ENCODE results near the gene RECK.

RECK gene

DNA sequence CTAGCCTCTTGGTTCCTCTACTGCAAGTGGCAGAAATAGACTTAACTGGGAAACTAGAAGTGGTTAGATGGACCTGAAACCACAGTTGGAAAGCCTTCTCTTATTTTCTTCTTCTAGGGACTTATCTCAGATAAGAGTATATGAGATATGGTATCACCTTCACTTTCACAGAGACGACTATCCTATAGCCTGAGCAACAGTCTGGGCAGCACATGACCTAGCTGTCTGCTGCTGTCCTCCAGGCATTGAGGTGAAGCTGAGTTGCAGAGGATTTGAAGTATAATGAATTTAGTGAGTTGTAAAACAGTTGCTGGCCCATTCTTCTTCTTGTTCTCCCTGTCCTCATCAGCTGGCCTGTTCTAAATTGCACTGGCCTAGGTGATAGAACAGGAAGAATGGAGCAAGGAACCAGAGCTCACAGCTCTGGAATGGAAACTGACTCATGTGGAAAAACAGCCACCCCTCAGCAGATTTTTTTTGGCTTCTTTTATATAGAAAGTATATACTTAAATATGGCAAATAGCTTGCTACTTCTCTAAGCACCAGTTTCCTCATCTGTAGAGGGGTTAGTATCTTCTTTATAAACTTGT is 27.8 kb downstream of the RECK start:
- Histone ChIP-seq H3K27me3 (ENCODE audit: control insufficient read depth, low read length) (no peaks in the 10 kb centered on the region), H3F3A (ENCODE audit: control insufficient read depth, insufficient read depth) (no peaks in the 10 kb centered on the region), H3K4me1 (ENCODE audit: control insufficient read depth, low read length) (peaks cover 2% of the 10 kb centered on the region), H3K27ac (ENCODE audit: low read depth, low read length) (no peak overlapping the region), H3K9me3 (ENCODE audit: control insufficient read depth, insufficient read depth, low read length) (no peaks in the 10 kb centered on the region), H3K36me3 (ENCODE audit: control insufficient read depth, low read length) (no peaks in the 10 kb centered on the region), H3K79me2 (ENCODE audit: control insufficient read depth, low read length) (no peaks in the 10 kb centered on the region), H3K4me2 (ENCODE audit: low read length) (no peak overlapping the region), H4K20me1 (ENCODE audit: control insufficient read depth, insufficient read depth, low read depth, low read length) (no peaks in the 10 kb centered on the region), H3K4me3 (ENCODE audit: low read length) (no peak overlapping the region), H3K9me2 (replicated peaks; ENCODE audit: control insufficient read depth, low read length) (no peaks in the 10 kb centered on the region)
- TF ChIP-seq EZH2phosphoT487 (IDR thresholded peaks at IDR 0.05; ENCODE audit: borderline replicate concordance, low read length), result no peak
- TF ChIP-seq, protein P1, sequence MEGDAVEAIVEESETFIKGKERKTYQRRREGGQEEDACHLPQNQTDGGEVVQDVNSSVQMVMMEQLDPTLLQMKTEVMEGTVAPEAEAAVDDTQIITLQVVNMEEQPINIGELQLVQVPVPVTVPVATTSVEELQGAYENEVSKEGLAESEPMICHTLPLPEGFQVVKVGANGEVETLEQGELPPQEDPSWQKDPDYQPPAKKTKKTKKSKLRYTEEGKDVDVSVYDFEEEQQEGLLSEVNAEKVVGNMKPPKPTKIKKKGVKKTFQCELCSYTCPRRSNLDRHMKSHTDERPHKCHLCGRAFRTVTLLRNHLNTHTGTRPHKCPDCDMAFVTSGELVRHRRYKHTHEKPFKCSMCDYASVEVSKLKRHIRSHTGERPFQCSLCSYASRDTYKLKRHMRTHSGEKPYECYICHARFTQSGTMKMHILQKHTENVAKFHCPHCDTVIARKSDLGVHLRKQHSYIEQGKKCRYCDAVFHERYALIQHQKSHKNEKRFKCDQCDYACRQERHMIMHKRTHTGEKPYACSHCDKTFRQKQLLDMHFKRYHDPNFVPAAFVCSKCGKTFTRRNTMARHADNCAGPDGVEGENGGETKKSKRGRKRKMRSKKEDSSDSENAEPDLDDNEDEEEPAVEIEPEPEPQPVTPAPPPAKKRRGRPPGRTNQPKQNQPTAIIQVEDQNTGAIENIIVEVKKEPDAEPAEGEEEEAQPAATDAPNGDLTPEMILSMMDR (IDR thresholded peaks at IDR 0.05; ENCODE audit: low read depth, low read length, poor library complexity, severe bottlenecking), result no peak

DNA sequence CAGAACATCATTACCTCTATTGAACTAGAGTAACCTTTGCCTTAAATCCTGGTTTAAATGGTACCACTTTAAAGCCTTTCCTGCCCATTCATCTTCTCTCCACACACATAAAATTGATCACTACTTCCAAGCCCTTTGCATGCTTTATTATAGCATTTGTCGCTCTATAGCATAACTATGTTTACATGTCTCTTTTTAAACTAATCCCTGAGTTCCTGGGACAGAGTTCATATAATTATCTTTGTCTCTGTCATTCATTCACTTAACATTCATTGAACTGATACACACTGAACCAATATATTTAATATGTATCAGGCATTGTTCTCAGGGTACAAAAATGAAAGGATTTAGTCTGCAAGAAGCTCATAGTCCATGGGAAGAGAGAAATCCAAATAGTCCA is 37.3 kb downstream of the RECK start:
- Histone ChIP-seq H3K27me3 (ENCODE audit: control insufficient read depth, low read length) (no peaks in the 10 kb centered on the region), H3K9me2 (replicated peaks; ENCODE audit: control insufficient read depth, low read length) (no peaks in the 10 kb centered on the region), H3K4me2 (ENCODE audit: low read length) (no peak overlapping the region), H4K20me1 (ENCODE audit: control insufficient read depth, insufficient read depth, low read depth, low read length) (no peaks in the 10 kb centered on the region), H3K27ac (ENCODE audit: low read depth, low read length) (no peak overlapping the region), H3K36me3 (ENCODE audit: control insufficient read depth, low read length) (no peaks in the 10 kb centered on the region), H3K4me3 (ENCODE audit: low read length) (no peak overlapping the region), H3F3A (ENCODE audit: control insufficient read depth, insufficient read depth) (no peaks in the 10 kb centered on the region), H3K9me3 (ENCODE audit: control insufficient read depth, insufficient read depth, low read length) (no peaks in the 10 kb centered on the region), H3K4me1 (ENCODE audit: control insufficient read depth, low read length) (peaks cover 10% of the 10 kb centered on the region), H3K79me2 (ENCODE audit: control insufficient read depth, low read length) (no peaks in the 10 kb centered on the region)
- TF ChIP-seq, protein P1 (IDR thresholded peaks at IDR 0.05; ENCODE audit: low read depth, low read length, poor library complexity, severe bottlenecking), result no peak
- TF ChIP-seq EZH2phosphoT487 (IDR thresholded peaks at IDR 0.05; ENCODE audit: borderline replicate concordance, low read length), result no peak

DNA sequence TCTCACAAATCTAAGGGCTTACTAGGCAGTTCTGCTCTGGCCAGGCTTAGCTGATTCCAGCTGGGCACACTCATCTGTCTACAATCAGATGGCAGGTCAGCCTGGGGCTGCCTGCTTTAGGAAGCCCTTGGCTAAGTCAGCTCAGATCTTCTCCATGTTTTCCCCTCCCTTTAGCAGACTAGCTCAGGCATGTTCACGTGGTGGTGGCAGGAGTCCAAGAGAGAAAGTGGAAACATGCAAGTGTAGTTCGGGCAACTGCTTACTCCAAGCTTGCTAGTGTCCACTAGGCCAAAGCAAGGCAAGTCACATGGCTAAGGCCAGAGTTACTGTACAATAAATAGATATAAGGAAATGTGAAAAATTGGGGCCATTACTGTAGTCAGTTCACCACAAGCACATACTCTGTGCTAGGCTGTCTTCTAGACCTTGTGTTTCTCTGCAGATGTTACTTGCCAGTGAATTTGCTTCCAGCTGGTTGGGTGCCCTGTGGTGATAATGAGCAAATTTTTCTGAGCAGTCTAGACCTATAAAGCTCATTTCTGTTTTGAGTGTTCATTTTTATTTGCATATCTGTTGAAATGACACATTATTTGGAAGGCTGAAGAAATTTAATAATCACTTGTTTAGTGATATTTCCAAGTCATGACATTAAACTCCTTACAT is 38.3 kb downstream of the RECK start:
- no peaks in the 10 kb centered on the region for H3K36me3 ChIP-seq (ENCODE audit: control insufficient read depth, low read length)
- no peak overlapping the region for H3K27ac ChIP-seq (ENCODE audit: low read depth, low read length)
- no peaks in the 10 kb centered on the region for H3F3A ChIP-seq (ENCODE audit: control insufficient read depth, insufficient read depth)
- H3K4me2 ChIP-seq (ENCODE audit: low read length), result no peak overlapping the region
- H3K9me3 ChIP-seq (ENCODE audit: control insufficient read depth, insufficient read depth, low read length), result no peaks in the 10 kb centered on the region
- no peaks in the 10 kb centered on the region for H3K27me3 ChIP-seq (ENCODE audit: control insufficient read depth, low read length)
- H3K4me1 ChIP-seq (ENCODE audit: control insufficient read depth, low read length), result peaks cover 3% of the 10 kb centered on the region
- H3K9me2 ChIP-seq (replicated peaks; ENCODE audit: control insufficient read depth, low read length), result no peaks in the 10 kb centered on the region
- H3K4me3 ChIP-seq (ENCODE audit: low read length), result no peak overlapping the region
- H3K79me2 ChIP-seq (ENCODE audit: control insufficient read depth, low read length), result no peaks in the 10 kb centered on the region
- H4K20me1 ChIP-seq (ENCODE audit: control insufficient read depth, insufficient read depth, low read depth, low read length), result no peaks in the 10 kb centered on the region
- TF ChIP-seq, protein P1 (IDR thresholded peaks at IDR 0.05; ENCODE audit: low read depth, low read length, poor library complexity, severe bottlenecking), result no peak
- TF ChIP-seq EZH2phosphoT487 (IDR thresholded peaks at IDR 0.05; ENCODE audit: borderline replicate concordance, low read length), result no peak

All from DOHH2 (cell line).